ENCODE results near the gene ZNF888.
"Not testable (repeated sequence)": the region's sequence is repeated elsewhere in the genome, so short reads cannot be mapped to it uniquely, and the experiment has no call there.

Gene ZNF888

DNA sequence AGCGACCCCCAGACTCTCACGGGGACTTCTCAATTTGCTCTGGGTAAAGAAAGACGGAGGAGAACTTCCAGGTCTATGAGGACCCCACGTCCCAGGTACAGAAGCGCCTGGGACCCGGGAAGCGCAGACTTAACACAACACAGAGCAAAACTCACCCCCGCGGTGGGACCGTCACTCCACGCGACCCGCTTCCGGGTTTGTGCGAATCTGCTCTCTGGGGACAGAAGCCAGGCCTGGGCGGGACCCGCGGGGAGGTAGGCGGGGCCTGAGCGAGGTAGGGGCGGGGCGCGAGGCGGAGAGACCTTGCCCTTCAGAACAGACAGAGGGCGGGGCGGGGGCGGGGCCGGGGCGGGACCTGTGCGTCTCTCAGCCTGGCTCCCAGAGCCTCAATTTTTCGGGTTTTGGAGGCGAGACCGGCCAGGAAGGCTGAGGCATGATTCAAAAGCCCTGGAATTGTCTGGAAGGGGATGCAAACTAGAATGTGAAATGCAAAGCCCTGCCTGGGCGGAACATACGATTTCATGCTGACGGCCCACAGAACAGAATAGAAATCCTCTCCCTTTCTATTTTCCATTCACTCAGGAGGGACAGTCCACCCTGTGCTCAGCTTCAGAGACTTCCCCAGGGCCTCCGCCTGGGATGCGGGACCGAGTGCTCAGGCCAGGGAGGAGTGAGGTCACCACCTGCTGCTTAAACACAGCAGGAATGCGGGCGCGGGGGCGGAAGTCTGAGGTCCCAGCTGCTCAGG is 19.3 kb upstream of the ZNF888 start:
- FAIRE-seq = peak; percentile 91
- peak; percentile 80 for DNase-seq (ENCODE audit: insufficient read length, low spot score)

DNA sequence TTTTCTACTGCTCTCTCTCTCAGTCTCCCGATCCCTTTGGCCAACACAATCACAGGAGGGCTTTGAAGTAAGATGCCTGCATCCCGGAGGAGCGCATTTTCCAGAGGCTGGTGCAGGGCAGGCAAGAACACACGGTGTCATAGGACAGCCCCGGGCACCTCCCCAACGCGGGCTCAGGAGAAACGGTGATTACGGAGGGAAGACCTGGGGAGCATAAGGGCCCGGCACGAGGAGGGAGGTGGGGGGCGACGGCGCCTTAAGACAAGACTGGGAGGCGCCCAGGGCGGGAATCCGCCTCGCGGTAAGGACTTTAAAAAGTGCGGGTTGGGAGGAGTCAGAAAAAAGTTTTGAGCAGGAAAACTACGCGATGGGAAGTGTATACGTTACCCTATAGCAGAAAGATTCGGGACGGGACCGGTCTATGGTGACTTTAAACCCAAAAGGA is 18.7 kb upstream of the ZNF888 start:
- DNase-seq (ENCODE audit: insufficient read length, low spot score) (no peak), FAIRE-seq (no peak)

DNA sequence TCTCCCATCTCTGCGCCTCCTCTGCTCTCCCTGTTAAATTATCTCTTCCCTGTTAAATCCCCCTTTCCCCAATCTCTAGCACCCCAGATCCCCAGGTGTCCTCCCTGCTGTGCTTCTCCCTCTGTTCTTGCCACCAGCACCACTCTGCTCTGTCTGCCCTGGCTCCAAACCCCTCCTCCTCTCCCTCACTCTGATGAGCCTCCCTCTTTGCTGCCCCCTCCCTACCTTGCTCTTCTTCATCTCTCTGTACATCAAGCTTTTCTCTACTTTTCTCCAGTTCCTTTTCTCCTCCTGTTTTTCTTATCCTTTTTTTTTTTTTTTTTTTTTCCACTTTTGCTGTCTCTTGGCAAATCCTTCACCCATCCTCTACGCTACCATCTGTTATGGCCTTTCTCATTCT is 18.3 kb upstream of the ZNF888 start:
- not testable (repeated sequence) for FAIRE-seq; DNase-seq (ENCODE audit: insufficient read length, low spot score)

DNA sequence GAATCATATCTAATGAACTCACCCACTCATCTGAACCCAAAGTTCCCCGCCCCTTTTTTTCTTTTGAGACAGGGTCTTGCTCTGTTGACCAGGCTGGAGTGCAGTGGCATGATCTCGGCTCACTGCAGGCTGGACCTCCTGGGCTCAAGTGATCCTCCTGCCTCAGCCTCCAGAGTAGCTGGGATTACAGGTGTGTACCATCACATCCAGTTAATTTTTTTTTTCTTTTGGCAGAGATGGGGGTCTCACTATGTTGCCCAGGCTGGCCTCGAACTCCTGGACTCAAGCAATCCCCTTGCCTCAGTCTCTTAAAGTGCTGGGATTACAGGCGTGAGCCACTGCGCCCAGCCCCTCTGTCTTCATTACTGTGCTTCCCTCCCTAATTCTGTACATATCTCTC is 17.7 kb upstream of the ZNF888 start:
- not testable (repeated sequence) for DNase-seq (ENCODE audit: insufficient read length, low spot score); FAIRE-seq

DNA sequence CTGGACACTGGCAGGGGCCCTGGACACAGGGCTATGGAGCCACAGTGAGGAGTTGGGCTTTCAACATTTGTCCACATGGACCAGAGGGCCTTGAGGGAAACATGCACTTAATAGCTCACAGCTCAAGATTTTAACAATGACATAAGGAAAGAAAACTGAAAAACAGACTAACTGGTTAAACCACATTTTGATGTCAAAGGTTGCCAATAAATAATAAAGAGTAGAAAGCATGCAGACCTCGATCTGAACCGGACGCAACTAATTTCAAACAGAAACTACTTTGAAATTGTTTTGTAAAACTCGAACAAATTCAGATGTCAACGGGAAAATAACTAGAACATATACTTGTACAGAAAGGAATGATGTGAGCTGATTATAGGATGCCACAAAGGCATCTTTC is 15.5 kb upstream of the ZNF888 start:
- DNase-seq (ENCODE audit: insufficient read length, low spot score) = no peak
- FAIRE-seq = no peak

DNA sequence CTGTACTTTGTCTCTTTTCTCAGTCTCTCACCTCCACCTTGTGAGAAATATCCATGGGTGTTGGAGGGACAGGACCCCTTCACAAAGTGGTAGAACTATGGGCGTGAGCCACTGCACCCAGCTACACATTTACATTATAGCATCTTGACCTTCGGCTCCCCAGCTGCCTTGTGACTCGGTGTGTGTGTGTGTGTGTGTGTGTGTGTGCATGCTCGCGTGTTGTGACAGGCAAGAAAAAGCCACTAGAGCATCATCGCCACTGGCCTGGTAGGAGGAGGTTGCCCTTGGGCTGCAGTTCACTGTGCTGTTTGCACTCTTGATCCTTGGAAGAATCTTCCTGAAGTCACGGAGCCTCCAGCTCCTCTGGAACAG is 13.7 kb upstream of the ZNF888 start:
- FAIRE-seq = no peak
- no peak for DNase-seq (ENCODE audit: insufficient read length, low spot score)

DNA sequence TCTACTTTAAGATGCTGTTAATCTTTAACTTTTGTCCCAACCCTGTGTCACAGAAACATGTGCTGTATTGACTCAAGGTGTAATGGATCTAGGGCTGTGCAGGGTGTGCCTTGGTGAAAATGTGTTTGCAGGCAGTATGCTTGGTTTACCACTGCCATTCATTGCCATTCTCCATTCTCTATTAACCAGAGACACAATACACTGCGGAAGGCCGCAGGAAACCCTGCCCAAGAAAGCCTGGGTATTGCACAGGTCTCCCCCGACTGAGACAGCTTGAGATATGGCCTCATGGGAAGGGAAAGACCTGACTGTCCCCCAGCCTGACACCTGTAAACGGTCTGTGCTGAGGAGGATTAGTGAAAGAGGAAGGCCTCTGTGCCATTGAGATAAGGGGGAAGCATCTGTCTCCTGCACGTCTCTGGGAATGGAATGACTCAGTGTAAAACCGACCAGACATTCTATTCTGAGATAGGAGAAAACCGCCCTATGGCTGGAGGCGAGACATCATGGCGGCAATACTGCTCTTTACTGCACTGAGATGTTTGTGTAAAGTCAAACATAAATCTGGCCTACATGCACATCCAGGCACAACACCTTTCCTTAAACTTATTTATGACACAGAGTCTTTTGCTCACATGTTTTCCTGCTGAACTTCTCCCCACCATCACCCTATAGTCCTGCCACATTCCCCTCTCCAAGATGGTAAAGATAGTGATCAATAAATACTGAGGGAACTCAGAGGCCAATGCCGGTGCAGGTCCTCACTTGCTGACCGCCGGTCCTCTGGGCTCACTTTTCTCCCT is 13.1 kb upstream of the ZNF888 start:
- DNase-seq (ENCODE audit: insufficient read length, low spot score) (no peak), FAIRE-seq (no peak)

DNA sequence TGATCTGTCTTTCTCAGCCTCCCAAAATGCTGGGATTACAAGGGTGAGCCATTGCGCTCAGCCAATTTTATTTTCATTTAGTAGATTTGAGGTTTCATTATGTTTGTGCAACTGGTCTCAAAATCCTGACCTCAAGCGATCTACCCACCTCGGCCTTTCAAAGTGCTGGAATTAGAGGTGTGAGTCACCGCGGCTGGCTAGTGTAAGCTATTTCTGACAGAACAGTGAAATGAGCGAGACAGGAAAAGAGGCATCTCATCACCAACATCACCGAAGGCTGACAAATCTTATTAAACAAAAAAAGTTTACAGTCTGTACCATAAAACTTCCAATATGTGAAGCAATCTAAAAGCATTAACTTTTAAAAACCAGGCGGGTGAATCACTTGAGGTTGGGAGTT is 12.2 kb upstream of the ZNF888 start:
- FAIRE-seq (no peak), DNase-seq (ENCODE audit: insufficient read length, low spot score) (no peak)

DNA sequence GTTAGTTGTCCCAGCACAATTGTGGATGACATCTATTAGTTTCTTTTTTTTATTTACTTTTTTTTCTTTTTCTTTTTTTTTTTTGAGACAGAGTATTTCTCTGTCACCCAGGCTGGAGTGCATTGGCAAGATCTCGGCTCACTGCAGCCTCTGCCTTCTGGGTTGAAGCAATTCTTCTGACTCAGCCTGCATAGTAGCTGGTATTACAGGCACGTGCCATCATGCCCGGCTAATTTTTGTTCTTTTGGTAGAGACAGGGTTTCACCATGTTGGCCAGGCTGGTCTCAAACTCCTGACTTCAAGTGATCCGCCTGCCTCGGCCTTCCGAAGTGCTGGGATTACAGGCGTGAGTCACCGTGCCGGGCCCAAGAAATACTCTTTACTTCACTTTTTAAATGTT is 1.4 kb upstream of the ZNF888 start:
- not testable (repeated sequence) for FAIRE-seq; DNase-seq (ENCODE audit: insufficient read length, low spot score)

DNA sequence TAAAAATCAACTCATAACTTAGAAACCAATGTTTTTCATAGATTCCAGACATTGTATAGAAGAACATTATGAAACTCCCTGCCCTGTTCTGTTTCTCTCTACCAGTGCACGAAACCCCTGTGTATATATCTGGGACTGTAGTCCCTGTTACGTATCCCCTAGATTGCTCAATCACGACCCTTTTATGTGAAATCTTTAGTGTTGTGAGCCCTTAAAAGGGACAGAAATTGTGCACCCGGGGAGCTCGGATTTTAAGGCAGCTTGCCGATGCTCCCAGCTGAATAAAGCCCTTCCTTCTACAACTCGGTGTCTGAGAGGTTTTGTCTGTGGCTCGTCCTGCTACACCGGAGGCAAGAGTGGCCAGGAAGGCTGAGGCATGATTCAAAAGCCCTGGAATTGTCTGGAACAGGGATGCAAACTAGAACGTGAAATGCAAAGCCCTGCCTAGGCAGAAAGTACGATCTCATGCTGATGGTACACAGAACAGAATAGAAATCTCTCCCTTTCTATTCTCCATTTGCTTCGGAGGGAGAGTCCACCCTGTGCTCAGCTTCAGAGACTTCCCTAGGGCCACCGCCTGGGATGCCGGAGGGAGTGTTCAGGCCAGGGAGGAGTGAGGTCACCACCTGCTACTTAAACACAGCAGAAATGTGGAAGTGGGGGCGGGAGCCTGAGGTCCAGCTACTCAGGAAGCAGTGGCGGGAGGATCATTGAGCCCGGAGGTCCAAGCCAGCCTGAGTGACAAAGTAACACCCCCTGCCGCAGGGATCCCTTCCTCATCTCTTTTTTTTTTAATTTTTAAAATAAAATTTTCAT is 758 bp upstream of the ZNF888 start:
- DNase-seq (ENCODE audit: insufficient read length, low spot score) = no peak
- no peak for FAIRE-seq

DNA sequence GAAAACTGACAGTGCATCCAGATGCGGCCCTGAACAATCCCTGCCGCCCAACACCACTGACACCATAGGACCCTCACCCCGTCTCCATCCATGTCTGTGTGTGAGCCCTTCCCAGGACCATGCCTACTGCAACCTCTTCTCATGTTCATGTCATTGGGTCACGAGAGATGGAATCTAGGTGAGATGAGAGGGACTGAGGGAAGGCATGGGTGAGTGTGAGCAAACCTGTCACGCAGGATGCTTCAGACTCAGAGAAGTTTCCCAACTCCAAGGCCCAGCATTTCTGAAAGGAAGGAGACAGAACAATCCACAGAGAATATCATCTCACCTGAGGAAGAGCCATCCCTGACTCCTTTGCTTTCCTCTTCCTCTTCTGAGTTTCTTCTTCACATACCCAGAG is 5.7 kb downstream of the ZNF888 start:
- DNase-seq (ENCODE audit: insufficient read length, low spot score) (no peak), FAIRE-seq (no peak)

DNA sequence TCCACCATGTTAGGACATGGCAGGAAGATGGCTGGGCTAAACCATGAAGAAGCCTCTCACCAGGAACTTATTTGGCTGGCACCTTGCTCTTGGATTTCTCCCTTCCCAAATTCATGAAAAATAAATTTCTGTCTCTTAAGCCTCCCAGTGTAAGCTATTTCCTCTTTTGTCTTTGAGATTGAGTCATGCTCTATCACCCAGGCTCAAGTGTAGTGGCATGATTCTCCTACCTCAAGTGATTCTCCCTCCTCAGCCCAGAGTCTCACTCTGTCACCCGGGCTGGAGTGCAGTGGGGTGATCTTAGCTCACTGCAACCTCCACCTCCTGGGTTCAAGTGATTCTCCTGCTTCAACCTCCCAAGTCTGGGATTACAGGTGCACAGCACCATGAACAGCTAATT is 12.6 kb downstream of the ZNF888 start:
- no peak for FAIRE-seq
- no peak for DNase-seq (ENCODE audit: insufficient read length, low spot score)

DNA sequence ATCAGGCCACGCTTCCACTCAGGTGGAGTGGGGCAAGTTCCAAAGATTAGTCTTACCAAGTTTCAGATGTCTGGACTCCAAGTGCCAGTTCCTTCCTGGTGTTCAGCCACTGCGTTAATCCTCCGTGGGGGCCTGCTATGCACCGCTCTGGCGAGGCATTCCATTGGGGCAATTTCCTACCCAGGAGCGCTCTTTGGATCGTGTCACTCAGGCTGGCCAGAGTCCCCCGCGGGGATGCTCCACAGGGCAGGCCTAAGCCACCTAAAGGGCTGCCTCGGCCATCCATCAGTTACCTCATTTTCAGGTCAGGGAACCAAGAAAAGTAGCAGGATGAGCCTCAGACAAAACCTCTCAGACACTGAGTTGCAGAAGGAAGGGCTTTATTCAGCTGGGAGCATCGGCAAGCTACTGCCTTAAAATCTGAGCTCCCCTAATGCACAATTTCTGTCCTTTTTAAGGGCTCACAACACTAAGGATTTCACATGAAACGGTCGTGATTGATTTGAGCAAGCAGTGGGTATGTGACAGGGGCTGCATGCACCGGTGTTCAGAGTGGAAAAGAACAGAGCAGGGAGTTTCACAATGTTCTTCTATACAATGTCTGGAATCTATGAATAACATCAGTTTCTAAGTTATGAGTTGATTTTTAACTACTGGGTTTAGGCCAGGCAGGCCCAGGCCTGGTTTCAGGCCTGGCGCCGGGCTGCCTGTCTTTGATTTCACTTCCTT is 19.0 kb downstream of the ZNF888 start:
- not testable (repeated sequence) for DNase-seq (ENCODE audit: insufficient read length, low spot score); FAIRE-seq

DNA sequence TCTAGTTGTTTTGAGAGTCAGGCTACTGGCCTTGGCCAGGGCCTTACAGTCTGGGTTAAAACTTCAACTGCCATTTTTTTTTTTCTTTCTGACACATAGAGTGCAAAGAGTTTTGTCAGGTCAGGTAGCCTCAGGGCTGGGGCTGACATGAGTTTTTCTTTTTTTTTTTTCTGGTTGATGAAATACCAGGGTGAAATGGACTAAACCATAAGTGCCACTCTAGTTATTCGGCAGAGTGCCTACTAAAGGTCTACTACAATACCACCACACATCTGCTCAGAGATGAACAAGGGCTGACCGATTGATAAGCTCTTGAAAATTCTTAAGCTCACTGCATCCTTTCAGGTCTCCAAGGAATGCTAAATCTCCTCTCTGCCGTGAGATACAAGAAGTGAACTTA is 21.4 kb downstream of the ZNF888 start:
- no peak for DNase-seq (ENCODE audit: insufficient read length, low spot score)
- FAIRE-seq = no peak

DNA sequence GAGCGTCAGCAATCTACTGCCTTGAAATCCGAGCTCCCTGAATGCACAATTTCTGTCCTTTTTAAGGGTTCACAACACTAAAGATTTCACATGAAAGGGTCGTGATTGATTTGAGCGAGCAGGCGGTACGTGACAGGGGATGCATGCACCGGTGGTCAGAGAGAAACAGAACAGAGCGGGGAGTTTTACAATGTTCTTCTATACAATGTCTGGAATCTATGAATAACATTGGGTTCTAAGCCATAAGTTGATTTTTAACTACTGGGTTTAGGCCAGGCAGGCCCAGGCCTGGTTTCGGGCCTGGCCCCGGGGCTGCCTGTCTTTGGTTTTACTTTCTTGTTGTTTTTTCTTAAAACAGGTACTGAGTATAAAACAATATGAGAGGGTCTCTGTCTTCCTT is 24.6 kb downstream of the ZNF888 start:
- DNase-seq (ENCODE audit: insufficient read length, low spot score); FAIRE-seq: not testable (repeated sequence)

DNA sequence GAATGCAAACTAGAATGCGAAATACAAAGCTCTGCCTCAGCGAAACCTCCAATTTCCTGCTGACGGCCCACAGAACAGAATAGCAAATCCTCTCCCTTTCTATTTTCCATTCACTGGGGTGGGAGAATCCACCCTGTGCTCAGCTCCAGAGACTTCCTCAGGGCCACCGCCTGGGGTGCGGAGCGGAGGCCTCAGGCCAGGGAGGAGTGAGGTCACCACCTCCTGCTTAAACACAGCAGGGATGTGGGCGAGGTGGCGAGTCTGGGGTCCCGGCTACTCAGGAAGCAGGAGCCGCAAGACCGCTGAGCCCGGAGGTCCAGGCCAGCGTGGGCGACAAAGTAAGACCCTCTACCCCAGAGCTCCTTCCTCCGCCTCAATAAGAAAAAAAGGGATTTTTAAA is 25.1 kb downstream of the ZNF888 start:
- no peak for DNase-seq (ENCODE audit: insufficient read length, low spot score)
- FAIRE-seq = no peak

DNA sequence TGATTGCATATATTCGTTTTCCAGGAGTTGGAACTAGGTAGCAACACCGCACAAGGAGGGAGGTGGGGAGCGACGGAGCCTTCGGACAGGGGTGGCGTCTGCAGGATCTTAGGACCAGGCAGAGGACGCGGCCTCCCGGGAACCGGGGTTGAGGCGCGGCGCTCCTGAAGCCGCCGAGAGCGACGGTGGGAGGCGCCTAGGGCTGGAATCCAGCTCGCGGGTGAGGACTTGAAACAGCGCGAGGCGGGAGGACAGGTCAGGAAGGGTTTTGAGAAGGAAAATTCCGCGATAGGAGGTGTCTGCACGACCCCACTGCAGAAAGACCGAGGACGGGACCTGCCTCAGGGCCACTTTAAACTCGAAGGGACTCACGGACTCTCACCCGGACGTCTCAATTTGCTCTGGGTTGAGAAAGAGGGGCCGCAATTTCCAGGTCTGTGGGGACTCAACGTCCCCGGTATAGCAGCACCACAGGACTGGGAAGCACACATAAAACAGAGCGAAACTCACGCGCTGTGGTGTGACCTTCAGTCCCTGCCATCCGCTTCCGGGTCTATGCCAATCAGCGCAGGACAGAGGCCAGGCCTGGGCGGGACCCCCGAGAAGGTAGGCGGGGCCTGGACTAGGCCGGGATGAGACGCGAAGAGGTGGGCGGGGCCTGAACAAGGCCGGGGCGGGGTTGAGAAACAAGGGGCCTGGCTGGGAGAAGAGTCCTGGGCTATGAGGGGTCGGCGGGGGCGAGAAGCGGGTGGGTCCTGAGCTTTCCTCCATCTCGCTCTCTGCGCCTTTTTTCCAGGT is 25.9 kb downstream of the ZNF888 start, which contains the start of gene ZNF320:
Gene ZNF320, minus strand, starts transcription at position 498 of the 798 bp plus-strand sequence. CDS start 7,380 bp downstream, outside the sequence.
- peak; percentile 89 for FAIRE-seq
- DNase-seq (ENCODE audit: insufficient read length, low spot score) = peak; percentile 79

DNA sequence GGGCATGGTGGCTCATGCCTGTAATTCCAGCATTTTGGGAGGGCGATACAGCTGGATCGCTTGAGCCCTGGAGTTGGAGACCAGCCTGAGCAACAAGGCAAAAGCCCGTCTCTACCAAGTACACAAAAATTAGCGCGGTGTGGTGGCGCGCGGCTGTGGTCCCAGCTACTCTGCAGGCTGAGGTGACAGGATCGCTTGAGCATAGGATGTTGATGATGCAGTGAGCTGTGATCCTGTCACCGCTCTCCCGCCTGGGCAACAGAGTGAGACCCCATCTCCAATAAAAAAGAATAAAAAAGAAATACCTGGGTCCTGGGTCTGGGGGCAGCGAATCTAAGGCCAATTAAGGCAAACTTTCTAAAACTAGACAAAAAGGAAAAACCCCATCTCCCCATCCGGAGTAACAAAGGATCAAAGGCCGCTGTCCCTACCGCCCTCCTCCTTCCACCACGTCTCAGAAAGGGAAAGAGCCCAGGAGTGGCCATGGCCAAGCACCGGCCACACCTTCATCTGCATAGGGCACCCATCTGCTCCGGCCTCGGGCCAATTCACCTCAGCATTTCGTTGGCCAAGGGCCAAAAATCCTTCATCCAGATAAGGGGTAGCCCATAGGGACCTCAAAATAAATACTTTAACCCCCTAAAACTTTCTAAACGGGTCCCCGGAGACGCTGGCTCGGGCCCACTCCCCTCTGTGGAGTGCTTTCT is 26.6 kb downstream of the ZNF888 start:
- FAIRE-seq (no peak), DNase-seq (ENCODE audit: insufficient read length, low spot score) (peak; percentile 6)

DNA sequence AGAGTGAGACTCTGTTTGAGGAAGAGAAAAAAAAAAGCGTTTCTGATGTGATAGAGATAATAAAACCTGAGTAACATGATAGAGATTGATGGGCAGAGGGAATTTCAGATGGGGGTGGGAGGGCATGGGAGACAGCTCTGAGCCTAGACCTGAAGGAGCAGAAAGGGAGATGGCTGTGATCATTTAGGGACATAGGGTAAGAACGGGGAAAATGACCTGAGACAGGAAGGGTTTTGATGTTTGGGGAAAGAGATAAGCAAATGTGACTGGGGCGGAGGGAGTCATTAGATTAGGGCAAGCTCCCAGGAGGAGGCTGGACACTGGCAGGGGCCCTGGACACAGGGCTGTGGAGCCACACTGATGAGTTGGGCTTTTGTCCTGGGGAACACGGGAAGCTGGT is 31.9 kb downstream of the ZNF888 start:
- FAIRE-seq (no peak), DNase-seq (ENCODE audit: insufficient read length, low spot score) (no peak)

Data from GM19239 (cell line).